ENCODE results near the gene TIAM2.
"Not testable (repeated sequence)": the region's sequence is repeated elsewhere in the genome, so short reads cannot be mapped to it uniquely, and the experiment has no call there.

Gene TIAM2

DNA sequence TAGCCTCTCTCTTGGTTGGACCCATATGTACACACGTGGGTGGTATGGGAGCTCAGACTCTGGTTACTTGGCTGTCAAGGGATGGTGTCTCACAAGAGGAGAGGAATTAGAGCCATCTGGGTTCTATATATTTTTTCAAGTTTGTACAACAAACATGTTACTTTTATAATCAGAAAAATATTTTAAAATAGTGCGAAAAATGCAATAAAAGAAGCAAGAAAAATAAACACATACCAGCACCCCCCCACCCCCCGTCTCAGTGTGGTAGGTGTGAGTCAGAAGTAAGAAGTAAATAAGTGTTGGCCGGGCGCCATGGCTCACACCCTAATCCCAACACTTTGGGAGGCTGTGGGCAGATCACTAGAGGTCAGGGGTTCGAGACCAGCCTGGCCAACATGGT, 2.1 kb upstream of the TIAM2 start:
- no peak for DNase-seq

GRCh38 chr6:154993710-154994109, 1.4 kb upstream of the TIAM2 start:
- DNase-seq = no peak

DNA sequence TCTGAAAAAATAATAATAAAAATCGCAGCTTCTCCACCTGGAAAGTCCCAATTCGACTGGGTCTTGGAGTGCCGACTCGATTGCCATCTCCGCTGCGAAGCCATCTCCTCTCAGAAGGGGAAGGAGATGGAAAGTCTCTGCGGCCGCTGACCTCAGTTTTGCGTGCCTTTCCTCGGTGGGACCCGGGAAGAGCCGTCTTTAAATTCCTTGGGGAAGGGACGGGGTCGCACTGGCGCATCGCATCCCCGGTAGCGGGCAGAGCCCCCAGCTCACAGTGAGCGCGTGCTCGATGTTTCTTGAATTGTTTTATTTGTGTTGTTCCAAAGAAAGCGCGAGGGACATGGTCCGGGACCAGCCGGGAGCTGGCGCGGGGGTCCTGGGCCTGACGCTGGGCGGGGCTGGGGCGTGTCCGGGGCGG, 270 bp upstream of the TIAM2 start:
- no peak for DNase-seq

- DNase-seq = no peak
These were observed 988 bp downstream of the TIAM2 start for GRCh38 chr6:154996016-154996590.

- no peak for DNase-seq
These were observed 1.8 kb downstream of the TIAM2 start for GRCh38 chr6:154996841-154997311.

- DNase-seq = no peak
These were observed 3.7 kb downstream of the TIAM2 start for GRCh38 chr6:154998855-154999254.

GRCh38 chr6:155001482-155001881, 6.4 kb downstream of the TIAM2 start:
- DNase-seq = no peak

GRCh38 chr6:155001934-155002333, 6.8 kb downstream of the TIAM2 start:
- no peak for DNase-seq

- no peak for DNase-seq
These were observed 8.4 kb downstream of the TIAM2 start for GRCh38 chr6:155003476-155003875.

DNA sequence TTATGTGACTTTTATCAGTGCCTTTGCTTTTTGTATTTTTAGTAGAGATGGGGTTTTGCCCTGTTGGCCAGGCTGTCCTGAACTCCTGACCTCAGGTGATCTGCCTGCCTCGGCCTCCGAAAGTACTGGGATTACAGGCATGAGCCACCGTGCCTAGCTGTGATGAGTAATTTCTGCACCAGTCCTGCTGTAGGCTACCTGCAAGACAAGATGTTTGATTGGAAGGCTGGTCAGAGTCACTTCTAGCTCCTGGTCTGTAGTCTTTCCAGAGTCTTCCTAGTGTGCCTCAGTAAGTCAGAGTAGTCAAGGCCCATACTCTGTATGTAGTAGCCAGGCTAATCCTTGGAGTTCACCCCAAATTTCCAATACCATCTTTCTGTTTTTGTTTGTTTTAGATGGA, 8.9 kb downstream of the TIAM2 start:
- DNase-seq = no peak

DNA sequence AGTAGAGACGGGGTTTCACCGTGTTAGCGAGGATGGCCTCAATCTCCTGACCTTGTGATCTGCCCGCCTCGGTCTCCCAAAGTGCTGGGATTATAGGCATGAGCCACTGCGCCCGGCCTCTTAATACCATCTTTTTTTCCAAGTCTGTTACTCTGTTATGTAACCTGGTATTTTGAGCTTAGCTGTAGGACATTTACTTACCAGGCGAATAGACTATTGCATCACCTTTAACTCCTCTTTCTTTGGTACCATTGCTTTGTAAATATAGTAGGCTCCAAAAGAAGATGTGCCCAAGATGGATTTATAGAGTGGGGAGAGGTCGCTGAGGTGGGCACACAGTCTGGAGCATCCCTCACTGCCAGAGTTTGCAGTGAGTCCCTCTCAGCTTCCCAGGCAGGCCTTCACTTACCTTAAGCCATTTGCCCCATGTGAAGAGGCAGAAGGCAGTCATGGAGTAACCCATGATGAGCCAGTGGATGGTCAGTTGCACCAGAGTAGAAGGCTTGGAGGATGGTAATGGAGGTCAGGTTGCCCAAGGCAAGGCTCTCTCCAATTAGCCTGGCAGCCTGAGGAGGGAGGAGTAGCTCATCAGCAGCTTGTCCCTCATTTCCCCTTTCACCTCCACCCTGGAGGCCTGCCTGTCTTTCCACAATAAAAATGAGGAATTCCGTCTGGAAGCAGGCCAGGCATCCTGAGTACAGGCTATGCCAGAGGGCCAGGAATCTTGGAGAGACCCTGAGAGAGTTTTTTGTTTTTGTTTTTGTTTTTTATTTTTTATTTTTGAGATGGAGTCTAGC, 9.7 kb downstream of the TIAM2 start:
- DNase-seq = no peak

GRCh38 chr6:155008625-155009024, 13.5 kb downstream of the TIAM2 start:
- no peak for DNase-seq

DNA sequence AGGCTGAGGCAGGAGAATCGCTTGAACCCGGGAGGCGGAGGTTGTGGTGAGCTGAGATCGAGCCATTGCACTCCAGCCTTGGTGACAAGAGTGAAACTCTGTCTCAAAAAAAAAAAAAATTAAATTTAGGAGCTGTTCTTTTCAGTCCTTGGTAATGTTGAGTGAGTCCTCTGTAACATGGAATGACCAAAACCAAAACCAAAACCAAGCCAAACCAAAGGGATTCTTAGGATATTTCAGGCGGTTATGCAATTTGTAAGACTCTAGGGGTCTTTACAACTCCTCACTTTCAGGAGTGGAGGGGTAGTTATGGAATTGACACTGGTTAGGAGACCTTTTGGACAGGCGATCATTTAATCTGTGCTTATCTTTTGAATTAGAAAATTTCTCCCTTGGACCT, 15.8 kb downstream of the TIAM2 start:
- no peak for DNase-seq

DNA sequence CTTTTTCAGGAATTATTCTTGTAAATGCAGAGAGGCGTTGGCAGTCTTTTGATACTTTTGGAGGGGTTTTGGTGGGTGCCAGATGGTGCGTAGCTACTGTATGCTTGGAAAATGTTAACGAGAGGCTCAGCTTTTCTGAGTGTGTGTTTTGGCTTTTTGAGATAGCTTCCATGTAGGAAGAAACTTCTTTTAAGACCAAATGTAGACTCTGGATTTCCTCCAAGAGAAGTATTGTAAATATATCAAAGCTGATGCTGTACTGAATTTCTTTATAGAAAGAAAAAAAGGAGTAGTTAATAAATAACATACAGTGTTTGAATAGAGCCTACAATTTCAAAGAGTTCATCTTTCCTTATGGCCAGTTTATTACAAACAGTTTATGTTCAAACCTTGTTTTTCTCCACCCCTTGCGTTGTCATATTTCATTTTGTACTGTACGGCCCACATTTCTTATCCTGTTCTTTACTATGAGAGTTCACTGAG, 16.7 kb downstream of the TIAM2 start:
- peak; percentile 38 for DNase-seq

GRCh38 chr6:155013457-155013876, 18.4 kb downstream of the TIAM2 start:
- DNase-seq = peak; percentile 90

- no peak for DNase-seq
These were observed 19.0 kb downstream of the TIAM2 start for GRCh38 chr6:155014137-155014536.

GRCh38 chr6:155014670-155015300, 19.7 kb downstream of the TIAM2 start:
- DNase-seq = no peak

- not testable (repeated sequence) for DNase-seq
These were observed 23.3 kb downstream of the TIAM2 start for GRCh38 chr6:155018415-155018814.

- no peak for DNase-seq
These were observed 26.6 kb downstream of the TIAM2 start for GRCh38 chr6:155021680-155022079.

GRCh38 chr6:155022721-155023120, 27.6 kb downstream of the TIAM2 start:
- DNase-seq = no peak

- no peak for DNase-seq
These were observed 28.6 kb downstream of the TIAM2 start for GRCh38 chr6:155023717-155024116.

DNA sequence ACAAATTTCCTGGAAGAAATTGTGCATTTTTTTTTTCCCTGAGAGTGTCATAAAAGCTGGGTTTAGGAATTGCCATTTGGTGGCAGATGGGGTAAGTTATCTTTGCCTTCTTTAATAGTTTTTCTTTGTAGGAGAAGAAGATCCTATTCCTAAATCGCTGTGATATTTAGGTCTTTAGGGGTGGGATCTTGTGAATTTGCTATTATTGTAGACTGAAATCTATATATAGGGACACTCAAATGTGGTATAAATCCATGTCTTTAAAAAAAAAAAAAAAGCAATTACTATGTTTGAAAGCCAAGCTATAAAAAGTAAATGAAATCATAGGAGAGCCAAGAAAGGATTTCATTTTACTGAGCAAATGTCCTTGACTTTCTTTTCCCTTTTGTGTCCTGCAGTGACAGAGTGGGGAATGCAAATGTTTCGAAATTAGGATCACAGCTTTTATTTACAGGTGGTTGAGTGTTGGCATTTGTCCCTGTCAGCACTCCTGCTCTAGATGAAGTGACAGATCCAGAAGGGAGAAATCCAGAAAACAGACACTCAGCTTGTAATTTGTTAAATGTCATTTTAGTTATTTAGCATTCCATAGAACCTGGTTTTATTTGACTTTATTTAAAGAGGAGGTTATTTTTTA, 29.4 kb downstream of the TIAM2 start:
- DNase-seq = no peak

- no peak for DNase-seq
These were observed 31.0 kb downstream of the TIAM2 start for GRCh38 chr6:155026022-155026705.

Data from NCI-H1105 treated with DMSO at 0.1 percent for 48 hours (cell line).